Measurements from ENCODE around the gene CAVIN4.

CAVIN4 gene, protein sequence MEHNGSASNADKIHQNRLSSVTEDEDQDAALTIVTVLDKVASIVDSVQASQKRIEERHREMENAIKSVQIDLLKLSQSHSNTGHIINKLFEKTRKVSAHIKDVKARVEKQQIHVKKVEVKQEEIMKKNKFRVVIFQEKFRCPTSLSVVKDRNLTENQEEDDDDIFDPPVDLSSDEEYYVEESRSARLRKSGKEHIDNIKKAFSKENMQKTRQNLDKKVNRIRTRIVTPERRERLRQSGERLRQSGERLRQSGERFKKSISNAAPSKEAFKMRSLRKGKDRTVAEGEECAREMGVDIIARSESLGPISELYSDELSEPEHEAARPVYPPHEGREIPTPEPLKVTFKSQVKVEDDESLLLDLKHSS

DNA sequence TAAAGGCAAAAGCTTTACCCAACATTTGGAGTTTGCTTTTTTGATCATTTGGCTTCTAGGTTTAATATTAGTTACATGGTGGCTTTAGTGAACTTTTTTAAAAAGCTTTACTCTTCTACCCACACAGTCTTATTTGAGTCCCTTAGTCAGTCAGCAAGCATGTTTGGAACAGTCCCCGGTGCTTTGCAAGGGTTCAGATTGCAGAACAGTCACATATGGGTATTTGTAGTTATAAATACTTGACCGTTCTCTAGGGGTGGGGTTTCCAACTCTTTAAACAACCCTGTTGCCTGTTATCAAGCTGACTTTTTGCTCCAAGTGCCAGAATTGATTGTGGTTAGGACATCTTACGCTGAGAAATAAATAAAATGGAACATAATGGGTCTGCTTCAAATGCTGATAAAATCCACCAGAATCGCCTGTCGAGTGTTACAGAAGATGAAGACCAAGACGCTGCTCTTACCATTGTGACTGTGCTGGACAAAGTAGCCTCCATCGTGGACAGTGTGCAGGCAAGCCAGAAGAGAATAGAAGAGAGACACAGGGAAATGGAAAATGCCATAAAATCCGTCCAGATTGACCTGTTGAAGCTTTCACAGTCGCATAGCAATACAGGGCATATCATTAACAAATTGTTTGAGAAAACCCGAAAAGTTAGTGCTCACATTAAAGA is at the start of gene CAVIN4:
Gene CAVIN4, plus strand, starts transcription at position 304 of the 673 bp plus-strand sequence. Its CDS starts 65 bp downstream, at position 369.
- peak; percentile 19 for DNase-seq

DNA sequence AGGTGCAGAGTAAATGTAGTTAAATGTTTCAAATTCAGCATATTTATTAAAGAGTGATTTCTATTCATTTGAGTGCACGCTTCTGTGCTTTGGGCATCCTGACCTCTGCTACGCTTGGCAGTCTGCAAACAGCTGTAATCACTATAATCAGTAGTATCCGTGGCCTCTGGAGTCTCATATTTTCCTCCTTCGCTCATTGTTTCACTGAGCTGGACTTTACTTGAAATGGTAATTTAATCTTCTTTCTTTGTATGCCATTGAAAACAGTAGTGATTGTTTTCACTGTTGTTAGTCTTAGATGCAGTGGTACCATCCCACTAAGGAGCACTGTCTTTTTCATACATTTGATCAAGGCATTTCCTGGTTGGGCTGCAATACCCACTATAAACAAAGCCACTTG is 43.5 kb upstream of the CAVIN4 start:
- DNase-seq = no peak

DNA sequence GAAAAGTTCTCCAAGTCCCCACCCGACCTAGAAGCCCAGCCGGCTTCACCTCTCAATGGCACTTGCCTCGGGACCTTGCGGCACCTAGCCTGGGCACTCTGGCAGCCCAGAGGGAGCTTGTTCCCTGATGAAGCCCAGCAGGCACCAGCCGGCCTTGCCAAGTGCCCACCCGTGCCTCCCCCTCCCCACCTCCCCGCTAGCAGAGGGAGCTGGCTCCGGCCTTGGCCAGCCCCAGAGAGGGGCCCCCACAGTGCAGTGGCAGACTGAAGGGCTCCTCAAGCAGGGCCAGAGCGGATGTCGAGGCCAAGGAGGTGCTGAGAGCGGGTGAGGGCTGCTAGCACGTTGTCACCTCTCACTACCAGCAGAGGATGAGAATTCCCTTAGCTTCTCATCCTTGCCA is 37.6 kb upstream of the CAVIN4 start:
- no peak for DNase-seq

DNA sequence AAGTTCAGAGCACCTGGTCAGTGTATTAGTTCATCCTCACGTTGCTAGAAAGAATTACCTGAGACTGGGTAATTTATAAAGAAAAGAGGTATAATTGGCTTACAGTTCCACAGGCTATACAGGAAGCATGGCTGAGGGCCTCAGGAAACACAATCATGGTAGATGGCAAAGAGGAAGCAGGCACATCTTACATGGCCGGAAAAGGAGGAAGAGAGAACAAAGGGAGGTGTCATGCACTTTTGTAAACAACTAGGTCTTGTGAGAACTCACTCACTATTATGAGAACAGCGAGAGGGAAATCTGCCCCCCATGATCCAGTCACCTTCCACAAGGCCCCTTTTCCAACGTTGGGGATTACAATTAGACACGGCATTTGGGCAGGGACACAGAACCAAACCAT is 28.8 kb upstream of the CAVIN4 start:
- DNase-seq = no peak

DNA sequence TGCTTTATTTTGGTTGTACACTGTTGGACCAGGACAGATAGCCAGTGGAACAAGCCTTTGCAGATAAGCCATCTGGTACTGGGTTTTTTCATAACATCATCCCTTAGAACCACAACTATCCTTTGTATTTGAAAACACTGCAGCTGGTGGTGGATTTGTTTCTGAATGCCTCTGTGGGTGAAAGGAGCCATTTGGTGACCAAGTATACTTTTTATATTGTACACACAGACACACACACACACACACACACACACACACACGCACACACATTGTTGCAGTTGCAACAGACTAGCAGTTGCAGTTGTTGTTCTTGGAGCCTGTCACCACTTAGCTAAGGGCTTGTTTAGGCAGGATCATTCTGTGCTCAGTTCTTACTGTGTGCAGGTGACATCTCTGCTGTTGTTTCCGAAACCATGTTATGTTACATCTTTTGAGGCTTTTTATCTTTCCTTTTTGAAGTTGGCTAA is 22.9 kb upstream of the CAVIN4 start:
- no peak for DNase-seq

DNA sequence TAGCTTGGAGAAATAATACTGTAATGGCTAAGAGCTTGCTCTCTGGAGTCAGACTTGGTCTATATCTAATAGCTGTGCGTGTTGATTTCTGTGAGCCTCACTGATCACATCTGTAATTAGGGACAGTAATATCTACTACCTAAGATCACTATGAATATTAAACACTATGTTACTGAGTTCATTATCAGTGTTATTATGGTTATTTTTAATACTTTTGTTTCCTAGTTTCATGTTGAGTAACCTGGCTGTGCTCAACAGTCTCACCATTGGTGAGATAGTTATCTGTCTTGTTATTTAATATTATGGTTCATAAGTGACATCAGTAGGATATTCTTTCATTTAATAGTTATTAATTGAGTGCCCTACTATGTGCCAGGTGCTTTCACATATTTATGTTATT is 22.4 kb upstream of the CAVIN4 start:
- DNase-seq = no peak

DNA sequence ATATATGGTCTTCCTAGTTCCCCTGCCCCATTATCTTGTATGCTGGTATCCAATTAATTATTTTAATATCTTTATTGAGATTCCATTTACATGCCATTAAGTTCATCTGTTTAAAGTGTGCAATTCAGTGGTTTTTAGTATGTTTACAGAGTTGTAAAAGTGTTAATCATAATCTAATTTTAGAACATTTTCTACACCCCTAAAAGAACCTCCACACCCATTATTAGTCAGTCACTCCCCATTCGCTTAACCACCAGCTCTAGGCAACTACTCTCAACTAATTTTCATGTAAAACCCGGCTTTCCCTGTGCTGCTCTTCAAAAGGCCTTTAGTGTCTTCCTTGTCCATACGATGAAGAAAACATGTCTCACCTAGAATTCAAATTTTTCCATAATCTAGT is 20.8 kb upstream of the CAVIN4 start:
- no peak for DNase-seq

DNA sequence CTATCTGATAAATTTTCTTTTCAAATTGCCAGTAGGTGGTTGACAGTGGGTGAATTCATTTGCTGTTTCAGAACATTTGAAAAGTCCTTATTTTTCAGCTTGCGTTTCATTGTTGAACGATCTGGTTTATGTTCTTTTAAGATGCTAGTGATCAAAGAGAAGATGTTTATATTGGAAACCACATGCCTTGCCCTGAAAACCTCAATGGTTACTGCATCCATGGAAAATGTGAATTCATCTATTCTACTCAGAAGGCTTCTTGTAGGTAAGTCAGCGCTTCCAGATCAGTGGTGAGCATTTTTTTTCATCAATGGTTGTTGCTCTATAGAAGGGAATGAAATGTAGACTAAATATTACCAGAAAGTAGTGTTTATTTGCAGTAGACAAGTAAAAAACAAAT is 16.6 kb upstream of the CAVIN4 start:
- no peak for DNase-seq

DNA sequence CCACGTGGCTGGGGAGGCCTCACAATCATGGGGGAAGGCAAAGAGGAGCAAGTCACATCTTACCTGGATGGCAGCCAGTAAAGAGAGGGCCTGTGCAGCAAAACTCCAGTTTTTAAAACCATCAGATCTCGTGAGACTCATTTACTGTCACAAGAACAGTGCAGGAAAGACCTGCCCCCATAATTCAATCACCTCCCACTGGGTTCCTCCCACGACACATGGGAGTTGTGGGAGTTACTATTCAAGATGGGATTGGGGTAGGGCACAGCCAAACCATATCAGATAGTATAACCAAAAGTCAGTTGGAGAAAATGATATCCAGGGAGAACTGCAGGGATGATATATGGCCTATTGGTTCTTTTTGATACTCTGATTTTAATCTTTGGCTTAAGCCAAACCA is 10.0 kb upstream of the CAVIN4 start:
- no peak for DNase-seq

DNA sequence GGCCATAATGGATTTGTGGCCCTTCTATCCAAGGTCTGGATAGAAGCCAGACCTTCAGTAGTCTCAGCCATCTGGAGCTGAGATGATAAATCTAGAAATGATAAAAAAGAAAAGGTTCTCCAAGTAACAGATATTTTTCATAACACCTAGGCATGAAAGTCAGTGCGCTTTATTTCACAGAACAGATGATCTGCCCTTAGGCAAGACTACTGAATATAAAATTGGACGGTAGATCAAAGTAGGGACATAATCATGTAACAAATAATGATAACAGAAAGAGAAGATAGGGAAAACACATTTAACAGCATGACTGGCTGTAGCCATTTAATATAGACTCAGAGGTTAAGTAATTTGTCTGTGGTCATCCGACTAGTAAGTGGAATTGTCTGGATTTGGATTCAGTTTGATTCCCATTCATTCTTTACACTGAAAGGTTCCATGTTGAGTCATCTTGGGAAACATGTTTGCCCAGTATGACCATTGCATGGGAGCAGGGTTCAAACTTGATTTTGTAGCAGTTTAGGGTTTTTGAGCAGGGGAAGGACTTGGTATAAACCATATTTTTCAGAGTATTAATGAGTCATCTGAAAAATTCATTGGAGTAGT is 4.1 kb upstream of the CAVIN4 start:
- no peak for DNase-seq

DNA sequence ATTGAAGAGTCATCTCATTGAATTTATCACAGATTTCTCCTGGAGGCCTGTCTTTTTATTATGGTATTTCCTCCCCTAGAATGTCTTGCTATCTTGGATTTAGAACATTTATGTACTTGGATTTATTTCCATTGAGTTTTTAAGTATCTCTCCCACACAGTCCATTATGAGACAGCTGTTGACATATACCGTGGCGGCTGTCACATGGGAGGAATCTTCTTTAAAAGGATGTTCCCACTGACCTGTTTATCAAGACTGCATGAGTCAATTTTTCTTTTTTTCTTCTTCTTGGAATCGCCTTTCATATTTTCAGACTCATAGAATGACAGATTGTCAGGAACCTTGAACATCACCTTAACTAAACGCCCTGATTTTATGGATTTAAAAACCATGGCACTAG is 2.9 kb upstream of the CAVIN4 start:
- DNase-seq = no peak

DNA sequence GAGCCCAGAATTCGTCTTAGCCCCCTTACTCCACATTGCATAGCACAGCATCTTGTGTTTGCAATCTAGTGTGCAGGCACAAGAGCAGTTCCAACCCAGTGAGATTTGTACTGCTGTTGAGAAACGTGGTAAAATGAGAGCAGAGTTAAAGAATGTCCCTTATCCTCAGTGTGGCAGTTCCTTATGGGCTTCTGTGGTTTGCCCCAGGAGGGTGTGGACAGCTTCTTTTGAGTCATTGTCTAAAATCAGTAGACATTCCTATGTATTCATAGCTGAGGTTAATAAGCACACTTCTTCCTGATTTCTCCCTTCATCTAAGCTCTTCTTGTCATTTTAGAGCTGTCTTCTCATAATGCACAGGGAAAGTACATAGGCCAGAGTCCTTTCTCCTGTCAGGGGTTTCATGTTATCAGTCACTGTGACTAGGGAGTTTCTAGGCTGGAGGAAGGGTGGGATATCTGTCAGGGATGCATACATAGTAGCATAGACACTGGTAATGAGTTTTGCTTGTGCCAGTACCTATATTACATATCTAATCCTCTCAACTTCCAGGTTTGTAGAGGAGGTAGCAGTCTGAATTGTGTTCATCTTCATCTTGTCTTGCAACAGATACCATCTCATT is 2.0 kb upstream of the CAVIN4 start:
- DNase-seq = peak; percentile 80

DNA sequence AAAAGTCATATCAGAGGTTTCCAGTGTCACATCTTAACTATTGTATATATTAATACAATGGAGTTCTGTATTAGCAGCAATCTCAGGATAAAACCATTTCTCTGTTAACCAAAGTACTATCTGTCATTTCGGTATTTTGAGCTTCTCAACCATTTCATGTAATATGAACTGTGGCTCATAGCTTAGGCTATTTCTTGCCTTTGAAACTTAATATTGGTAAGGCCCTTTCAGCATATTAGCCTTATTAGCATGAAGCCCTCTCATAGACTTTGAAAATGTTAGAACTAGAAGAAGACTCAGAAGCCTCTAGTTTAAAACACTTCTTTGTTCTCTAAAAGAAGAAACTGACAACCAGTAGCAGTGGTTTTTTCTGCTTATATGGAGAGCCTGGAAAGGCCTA is 731 bp downstream of the CAVIN4 start:
- DNase-seq = no peak

DNA sequence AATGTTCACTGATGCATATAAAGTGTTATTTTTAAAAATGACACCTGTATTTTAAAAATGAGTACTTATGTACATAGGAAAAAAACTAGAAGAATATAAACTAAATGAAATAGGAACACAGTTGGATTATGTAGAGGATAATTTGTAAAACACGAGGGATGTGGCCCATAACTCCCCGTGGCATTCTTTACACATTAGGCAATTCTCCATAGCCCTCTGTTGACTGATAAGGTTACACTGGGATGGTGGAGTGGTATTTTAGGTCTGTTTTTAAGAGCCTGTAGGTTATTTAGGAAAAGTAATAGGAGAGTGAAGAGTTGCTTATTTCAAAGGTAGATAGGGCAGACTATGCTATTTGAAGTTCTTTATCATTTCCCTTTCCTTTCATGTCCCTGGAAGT is 1.8 kb downstream of the CAVIN4 start:
- no peak for DNase-seq

DNA sequence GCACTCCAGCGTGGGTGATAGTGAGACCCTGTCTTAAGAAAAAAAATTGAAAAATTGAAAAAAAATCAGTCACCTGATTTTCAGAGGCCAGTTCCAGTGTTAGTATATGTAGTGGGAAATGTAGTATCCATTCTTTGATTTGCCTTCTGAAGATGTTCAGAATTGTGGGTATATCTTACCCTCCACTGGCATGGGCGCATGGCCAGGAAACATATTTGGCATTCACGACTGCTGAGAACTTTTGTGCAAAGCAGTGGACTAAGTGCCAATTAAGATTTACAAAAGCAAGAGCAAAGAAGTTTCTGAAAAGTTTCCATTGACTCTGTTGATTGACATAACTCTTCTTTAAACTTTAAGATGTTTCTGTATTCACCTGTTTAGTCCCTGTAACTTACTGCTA is 2.4 kb downstream of the CAVIN4 start:
- DNase-seq = no peak

DNA sequence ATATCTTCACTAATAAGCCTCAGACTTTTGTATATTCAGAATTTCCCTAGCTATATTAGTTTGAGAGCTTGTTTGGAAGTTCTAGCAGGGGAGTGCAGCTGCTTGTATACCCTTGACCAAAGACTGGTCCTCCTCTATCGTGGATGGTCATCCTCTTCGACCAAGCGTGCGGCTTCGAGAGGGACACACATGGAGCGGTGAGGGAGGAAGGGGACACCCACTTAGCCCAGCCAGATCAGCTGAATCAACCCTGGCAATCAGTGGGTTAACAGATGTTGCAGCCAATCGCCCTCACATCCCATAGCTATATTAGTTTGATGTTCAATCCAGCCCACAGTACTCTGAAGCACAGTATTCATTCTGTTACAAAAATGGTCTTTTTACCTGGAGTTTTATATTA is 3.2 kb downstream of the CAVIN4 start:
- DNase-seq = no peak

DNA sequence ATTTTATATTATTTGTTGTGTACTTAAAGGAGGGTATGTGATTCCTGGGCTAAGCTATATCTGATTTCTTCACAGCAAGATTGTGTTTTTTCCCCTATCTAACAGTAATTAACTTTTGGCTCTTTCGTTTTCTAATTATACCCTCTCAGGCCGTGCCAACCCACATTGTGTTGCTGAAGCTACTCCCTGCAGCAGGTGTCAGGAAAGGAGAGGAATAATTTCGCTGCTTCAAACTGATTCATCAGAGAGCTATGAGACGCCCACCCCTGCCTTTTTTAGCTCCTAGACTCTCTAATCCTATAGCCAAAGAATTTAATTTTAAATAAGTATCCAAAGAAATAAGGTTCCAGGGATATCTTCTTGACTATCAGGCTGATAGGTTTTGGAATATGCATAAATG is 3.8 kb downstream of the CAVIN4 start:
- DNase-seq = no peak

DNA sequence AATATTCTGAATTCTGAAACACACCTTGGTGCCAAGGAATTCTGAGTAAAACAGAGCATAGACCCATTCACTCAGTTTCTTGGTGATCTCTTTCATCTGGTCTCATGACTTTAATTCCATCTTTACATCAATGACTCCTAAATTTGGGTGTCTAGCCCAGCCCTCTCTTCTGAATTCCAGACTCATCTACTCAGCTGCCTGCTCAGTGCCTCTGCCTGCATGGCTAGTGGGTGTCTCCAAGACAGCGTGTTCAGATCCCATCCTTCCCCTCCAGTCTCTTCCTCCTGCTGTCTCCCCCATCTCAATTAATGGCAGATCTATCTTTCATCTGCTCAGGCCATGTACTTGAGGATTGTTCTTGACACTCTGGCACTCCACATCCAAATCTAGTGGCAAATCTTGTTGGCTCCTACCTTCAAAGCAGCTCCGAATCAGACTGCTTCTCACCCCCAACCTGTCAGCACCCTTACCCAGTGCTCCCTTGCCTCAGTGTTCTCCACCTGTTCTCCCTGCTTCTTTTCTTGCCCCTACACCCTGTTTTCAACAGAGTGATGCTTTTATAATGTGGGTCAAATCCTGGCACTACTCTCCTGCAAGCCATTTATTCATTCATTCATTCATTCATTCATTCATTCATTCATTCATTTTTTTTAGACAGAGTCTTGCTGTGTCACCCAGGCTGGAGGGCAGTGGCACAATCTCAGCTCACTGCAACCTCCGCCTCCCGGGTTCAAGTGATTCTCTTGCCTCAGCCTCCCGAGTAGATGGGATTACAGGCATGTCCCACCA is 5.3 kb downstream of the CAVIN4 start:
- DNase-seq = no peak

DNA sequence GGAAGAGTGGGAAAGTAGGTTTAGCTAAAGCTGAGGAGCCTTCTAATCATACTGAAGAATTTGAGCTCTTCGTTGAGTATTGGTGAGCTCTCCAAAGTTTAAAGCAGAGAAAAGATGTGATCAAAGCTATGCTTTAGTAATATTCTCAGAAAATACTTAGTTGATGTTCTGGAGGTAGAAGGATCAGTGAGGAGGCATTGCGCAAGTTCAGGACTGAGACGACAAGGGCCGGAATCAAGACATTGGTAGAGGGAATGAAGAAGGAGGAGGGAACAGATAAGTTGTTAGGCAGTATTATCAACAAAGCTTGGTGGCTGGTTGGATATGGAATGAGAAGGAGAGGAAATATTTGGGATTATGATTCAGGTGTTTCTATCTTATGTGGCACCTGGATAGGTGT is 7.1 kb downstream of the CAVIN4 start:
- no peak for DNase-seq

DNA sequence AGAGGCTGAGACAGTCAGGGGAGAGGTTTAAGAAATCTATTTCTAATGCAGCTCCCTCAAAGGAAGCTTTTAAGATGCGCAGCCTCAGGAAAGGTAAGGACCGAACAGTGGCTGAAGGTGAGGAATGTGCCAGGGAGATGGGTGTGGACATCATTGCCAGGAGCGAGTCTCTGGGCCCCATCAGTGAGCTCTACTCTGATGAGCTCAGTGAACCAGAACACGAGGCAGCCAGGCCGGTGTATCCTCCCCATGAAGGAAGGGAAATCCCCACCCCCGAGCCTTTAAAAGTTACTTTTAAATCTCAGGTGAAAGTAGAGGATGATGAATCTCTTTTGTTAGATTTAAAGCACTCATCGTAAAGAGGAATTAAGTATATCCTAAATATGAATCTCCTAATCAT is 8.2 kb downstream of the CAVIN4 start:
- DNase-seq = no peak

DNA sequence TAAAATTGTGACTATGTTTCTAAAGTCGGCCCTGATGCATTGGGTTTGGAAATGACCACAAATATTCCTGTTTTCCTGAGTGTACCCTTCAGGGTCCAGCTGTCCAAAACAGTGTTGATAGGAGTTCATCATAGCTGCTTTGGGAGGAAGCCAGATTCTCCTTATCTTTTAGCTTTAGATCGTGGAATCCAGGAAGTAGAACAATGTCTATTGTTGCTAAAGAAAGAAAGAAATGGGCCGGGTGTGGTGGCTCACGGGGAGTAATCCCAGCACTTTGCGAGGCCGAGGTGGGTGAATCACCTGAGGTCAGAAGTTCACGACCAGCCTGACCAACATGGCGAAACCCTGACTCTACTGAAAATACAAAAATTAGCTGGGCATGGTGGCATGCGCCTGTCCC is 9.5 kb downstream of the CAVIN4 start:
- DNase-seq = no peak

DNA sequence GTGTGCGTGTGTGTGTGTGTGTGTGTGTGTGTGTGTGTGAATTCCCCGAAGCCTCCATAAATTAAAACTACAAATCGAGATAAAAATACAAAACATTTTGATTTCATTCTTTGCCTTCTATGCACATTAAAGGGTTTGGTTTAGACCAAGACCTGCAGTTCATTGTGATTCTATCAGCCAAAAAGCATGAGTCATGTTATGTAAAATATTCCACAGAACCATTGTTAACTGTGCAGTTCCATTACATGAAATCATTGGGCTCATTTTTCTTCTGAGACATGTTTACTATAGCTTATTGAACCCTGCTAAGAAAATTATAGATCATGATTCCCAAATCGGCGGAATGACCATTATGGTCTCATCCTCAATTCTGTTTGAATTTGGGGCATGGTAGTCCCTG is 11.7 kb downstream of the CAVIN4 start:
- peak; percentile 52 for DNase-seq

DNA sequence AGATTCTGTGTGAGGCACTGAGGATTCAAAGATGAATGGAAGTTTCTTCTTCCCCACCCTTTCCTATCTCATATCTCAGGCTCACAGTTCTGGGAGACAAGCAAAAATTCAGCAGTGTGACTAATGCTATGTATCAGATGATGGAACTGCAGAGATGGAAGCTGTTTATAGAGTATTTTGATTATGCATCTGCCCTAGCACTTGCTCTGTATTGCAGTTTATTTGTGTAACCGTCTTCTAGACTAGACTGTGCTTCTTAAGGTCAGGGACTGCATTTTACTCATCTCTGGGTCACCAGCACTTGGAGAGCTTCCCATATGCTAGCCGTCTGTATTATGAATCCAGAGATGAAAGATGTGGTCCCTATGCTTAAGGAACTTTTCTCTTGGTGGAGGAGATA is 12.6 kb downstream of the CAVIN4 start:
- peak; percentile 62 for DNase-seq

Data from fibroblast of skin of right quadriceps (primary cell).